GM12801 (cell line): ENCODE measurements around the gene PAH.

Experiments
- CTCF ChIP-seq: IDR thresholded peaks from one replicate; pipeline ENCODE4 v1.5.1; 2011; ENCODE audit warnings: control low read depth; ENCODE audit not compliant: insufficient read length; ENCODE audit errors: extremely low read depth

PAH gene

GRCh38 chr12:102917026-102917787 is at the start of gene PAH:
Gene PAH, minus strand, starts transcription at chr12:102917244. Its CDS starts 114 bp downstream, at chr12:102917130.
- TF ChIP-seq CTCF: no peak

DNA sequence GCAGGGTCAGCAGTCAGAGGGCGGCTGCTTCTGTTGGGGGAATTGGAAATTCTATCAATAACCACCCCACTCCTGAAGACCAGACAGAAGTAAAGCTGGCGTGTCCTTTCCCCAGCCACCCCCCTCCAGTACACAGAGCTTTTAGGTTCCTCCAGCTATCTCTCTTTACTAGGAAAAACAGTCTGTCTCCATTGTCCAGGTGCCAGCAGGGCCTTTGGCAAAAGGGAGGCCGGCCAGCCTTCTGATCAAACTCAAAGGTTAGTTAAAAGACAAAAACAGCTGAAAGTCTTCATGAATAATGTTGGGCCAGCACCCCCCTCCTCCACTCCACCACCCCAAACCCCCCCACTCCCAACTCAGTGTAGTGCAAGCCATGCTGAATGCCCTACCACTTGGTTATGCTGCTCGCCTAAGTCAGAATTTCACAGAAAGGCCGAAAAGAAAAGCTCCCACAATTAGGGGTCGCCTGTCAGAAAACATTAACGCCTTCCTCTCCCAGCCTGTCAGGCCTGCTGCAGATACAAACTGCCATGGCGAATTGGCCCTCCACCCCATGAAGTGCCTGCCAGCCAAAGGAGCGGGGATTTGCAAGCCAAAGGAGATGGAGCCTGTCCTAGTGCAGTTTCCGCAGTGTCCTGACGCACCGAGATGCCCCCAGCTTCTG is 49.3 kb upstream of the PAH start:
- no peak for TF ChIP-seq CTCF

DNA sequence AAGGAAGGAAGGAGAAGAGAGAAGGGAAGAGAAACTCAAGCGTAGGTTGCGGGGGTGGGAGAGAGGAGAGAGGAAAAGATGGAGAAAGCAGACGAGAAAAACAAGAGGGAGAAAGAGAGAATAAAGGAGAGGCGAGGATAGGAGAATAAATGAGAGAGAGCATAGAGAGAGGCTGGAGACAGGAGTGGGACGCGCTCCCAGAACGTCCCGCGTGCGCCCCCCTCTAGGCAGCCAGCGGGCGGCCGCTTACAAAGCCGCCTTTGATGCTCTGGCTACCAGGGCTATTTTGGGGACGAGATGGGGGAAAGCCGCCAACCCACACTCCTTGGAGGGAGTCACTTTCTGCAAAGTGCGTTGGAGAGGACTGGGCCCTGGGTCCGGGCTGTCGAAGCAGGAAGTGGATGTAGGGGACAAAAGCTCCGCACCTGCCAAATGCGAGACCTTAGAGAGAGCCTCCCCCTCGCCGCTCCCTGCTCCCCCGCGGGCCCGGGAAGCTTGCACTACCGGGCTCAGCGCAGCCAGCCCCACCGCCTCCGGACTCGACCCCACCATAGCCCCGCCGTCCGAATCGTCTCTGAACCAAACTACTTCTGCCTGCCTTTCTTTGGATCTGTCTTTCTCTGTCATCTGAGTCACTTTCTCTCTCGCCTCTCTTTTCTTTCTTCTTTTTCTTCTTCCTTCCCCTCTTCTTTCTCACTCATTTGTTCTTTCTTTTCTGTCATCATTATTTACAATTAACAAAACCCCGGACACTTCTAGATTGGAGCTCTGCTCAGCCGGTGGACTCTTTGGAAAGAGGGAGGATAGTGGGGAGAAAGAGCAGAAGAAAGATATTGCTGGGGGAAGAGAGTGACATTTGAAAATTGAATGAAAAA is 48.5 kb upstream of the PAH start:
- TF ChIP-seq CTCF: no peak

- no peak for TF ChIP-seq CTCF
These were observed 47.8 kb upstream of the PAH start for GRCh38 chr12:102964872-102965271.

GRCh38 chr12:102963796-102964195 is 46.8 kb upstream of the PAH start:
- TF ChIP-seq CTCF: no peak

DNA sequence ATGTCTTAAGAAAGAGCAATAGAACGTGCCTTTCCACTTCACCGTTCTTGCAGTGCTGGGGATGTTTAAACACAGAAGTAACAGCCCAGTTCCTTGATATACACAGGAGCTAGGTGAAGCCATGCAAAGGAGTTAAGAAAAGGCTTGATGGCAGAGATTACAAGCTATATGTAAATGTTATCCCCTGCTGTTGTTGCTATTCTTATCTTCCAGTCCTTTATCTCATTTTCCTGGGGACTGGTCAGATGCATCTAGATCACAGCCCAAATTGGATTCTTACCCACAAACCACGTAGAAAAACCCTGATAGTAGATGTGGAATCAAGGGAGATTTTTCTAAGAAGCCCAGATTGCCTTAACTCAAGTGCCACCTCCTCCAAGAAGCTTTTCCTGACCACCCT is 45.9 kb upstream of the PAH start:
- no peak for TF ChIP-seq CTCF

DNA sequence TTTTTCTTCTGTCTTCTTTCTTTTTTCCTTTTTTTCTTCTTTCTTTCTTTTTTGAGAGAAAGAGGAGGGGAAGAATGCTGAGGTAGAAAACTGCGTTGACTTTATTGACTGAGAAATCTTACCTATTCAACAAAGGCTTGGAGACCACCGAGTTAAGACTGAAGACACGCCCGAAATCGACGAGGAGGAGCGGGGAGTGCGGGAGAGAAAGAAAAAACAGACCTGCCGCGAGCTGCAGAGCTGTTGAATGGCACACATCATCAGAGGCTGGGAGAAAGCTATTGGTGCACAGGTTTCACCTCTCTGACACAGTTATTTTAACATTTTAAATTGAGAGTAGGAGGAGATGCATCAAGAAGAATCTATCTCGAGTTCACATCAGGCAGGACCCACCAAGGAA is 45.5 kb upstream of the PAH start:
- no peak for TF ChIP-seq CTCF
